GM18861 (cell line): ENCODE results near the gene CEBPZOS.

Experiments
- ATAC-seq: cut with Tn5 transposase; IDR thresholded peaks from one replicate; pipeline ENCODE4 v1.9.1; 2021; ENCODE audit not compliant: unreplicated experiment

Gene CEBPZOS

GRCh38 chr2:37231241-37232130 lies 35.2 kb downstream of the CEBPZOS start, which contains the start of the genes CEBPZ and NDUFAF7:
CEBPZ (minus strand) TSS chr2:37231596; CDS start chr2:37231567, 29 bp downstream.
NDUFAF7 (plus strand) TSS chr2:37231658; CDS start chr2:37231706, 48 bp downstream.
- peak; percentile 91 for ATAC-seq

DNA sequence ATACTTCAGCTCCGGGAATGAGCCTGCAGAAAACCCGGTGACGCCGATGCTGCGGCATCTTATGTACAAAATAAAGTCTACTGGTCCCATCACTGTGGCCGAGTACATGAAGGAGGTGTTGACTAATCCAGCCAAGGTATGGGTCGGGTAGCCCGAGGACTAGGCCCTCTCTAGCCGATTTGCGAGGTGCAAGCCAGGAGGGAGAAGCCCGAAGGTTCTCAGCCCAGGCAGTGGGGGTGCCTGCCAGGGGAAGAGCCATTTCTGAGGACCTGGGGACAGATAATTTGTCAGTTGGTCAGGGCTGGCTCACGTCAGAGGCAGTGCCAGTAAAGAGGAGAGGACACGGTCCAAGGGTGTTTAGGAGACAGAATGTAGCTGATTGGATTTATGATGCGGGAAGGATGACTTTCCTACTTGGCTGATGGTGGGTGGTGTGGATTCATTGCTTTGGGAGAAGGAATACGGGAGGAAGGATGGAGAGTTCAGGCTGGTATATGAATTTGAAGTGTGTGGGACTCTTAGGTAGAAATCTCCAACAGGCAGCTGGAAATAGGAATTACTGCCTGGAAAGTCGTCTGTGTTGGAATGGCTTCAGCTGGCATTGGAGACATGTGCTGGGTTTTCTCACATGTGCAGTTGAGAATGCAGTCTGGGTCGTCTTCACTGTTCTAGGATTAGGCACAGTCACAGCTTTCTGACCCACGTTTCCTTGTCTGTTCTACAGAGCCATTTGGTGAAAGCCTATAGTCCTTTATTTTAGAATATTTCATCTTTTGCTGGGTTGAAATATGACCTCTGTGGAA lies 36.0 kb downstream of the CEBPZOS start:
- ATAC-seq: no peak

- no peak for ATAC-seq
Measured at GRCh38 chr2:37243435-37243834, 47.1 kb downstream of the CEBPZOS start.

DNA sequence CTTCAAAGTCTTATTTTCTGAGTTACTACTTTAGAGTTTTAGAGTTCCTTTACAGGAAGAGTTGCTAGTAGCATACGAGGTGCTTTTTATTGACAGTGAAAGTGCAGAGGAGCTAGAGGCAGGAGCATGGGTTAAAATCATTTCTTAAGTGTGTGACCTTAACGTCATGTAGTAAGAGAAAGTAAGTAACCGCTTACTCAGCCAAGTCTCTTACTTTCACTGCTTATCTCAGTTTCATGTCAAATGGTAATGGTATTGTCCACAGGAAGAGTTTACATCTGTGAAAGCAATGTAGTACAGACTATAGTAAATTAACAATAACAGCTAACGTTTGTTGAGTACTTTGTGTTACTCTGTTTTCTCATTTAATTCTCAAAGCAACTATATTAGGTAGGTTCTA lies 47.7 kb downstream of the CEBPZOS start:
- ATAC-seq: peak; percentile 63

DNA sequence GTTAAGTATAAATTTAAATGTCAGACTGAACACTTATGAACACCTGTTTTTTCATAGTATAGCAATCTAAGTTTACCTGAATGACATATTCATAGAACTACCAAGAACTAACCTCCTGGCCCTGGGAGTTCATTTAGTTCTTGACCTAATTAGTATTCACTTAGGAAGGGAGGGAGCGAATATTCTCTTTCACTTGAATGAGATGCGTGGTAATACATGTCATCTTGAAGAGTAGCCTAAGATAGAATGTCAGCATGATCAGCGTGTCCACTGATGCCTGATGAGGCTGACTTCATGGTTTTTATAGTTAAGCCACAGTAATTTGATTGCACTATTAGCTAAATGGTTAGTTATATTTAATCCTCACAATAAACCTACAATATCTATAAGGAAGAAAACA lies 48.5 kb downstream of the CEBPZOS start:
- ATAC-seq: no peak

DNA sequence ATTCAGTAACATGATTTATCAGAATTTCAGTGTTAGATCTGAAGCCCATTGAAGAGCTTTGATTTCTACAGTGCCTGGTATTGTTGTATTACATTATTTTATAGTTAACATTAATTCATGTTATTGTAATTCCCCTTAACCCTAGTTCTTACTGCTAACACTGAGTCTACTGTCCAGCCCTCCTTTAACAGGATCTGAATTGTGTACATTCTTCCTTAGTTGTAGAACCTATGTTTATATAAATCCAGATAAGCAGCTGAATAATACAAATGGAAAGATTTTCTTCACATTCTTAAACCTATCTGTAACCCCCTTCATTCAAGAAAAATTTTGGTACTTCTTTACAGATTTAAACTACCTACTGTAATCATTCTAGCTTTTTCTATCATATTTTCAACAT lies 49.9 kb downstream of the CEBPZOS start:
- no peak for ATAC-seq

GRCh38 chr2:37250869-37251740 lies 54.8 kb downstream of the CEBPZOS start:
- ATAC-seq: no peak
